PC-9 (cell line): ENCODE data around the gene KCNQ5.

ENCODE experiments used
- CTCF ChIP-seq: fragments of 200-600 bp; sonication (generic); conservative IDR thresholded peaks from 2 replicates; pipeline ENCODE4 v1.6.1; 2017; ENCODE audit warnings: mixed run types, antibody characterized with exemption, mild to moderate bottlenecking, moderate library complexity
- EZH2 ChIP-seq: fragments of 200-600 bp; sonication (generic); IDR thresholded peaks from 2 replicates; pipeline ENCODE4 v1.8.0; 2017; ENCODE audit warnings: antibody characterized with exemption, low read depth

GRCh38 chr6:73236144-73236750 is 614.4 kb downstream of the KCNQ5 start:
- TF ChIP-seq CTCF (no peak), EZH2 (no peak)
